ENCODE measurements around the gene FOXP4.
"Not testable (repeated sequence)": the region's sequence is repeated elsewhere in the genome, so short reads cannot be mapped to it uniquely, and the experiment has no call there.

The FOXP4 gene

GRCh38 chr6:41602864-41603608, 56.9 kb downstream of the FOXP4 start:
- peak; percentile 77 for DNase-seq

- no peak for DNase-seq
Measured at GRCh38 chr6:41604006-41604405, 57.8 kb downstream of the FOXP4 start.

DNA sequence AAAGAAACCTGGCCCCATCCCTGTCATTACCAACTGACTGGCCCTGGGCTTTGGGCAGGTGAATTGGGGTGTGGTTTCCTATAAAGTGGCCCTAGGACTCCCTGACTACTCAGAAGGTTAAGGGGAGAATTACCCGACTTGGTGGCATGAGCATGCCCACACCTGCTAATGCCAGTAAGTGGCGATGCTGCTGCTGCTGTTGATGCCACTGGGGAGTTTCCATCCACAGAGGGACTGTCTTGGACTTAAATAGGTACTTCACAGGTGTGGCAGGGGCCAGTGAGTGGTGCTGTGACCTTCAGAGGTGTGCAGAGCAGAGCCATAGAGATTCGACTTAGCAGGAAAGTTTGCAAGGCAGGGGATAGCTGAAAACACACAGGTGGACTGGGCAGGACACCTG, 59.5 kb downstream of the FOXP4 start:
- no peak for DNase-seq

GRCh38 chr6:41607036-41607435, 60.9 kb downstream of the FOXP4 start:
- no peak for DNase-seq

- DNase-seq: no peak
Measured at GRCh38 chr6:41607736-41608135, 61.6 kb downstream of the FOXP4 start.

DNA sequence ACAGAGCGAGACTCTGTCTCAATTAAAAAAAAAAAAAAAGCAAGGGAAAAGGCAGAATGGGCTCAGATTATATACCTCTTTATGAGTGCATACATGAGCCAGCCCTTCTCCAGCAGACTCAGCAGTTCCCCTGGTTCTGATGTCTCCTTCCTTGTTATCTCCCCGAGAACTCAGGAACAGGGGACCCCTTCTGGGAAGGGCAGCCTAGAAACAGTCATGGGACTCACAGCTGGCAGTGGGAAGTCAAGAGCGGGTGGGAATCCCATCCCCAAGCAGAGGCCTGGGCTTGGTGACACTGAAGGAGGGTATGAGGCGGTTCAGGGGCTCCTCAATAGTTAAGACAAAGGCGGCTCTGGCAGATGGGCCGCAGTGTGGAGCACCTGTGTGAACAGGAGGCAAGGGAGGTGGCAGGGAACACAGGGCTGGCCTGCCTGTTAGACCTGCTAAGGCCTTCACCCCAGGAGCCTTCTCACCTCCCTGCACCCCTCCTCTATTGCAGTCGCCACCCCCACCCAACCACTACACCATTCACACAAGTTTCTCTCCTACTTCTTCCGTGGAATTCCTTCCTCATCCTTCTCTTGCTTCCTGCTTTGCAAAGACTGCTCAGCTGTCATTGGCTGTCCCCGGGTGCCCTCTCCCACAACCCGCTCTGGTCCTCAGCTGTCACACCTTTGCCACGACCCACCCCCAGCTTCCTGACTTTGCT, 62.4 kb downstream of the FOXP4 start:
- no peak for DNase-seq

DNA sequence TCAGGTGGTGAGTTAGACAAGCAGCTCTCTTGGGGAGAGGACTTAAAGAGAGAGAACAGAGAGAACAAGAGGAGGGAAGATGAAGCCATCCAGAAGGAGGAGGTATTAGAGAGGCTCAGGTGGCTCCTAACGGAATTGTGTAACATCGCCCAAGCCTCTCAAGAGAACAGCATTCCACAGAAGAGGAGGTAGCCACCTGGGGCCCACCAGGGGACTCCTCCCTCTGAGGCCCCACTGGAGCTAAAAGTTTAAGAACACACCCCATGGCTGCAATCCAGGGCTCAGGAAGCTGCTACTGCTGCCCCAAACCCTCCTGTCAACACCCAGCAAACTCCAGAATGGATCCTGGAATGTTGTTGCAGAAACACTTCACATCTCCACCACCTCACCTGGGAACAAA, 68.5 kb downstream of the FOXP4 start:
- DNase-seq: no peak

- DNase-seq: no peak
Measured at GRCh38 chr6:41615311-41615710, 69.1 kb downstream of the FOXP4 start.

- DNase-seq: no peak
Measured at GRCh38 chr6:41618598-41618997, 72.4 kb downstream of the FOXP4 start.

DNA sequence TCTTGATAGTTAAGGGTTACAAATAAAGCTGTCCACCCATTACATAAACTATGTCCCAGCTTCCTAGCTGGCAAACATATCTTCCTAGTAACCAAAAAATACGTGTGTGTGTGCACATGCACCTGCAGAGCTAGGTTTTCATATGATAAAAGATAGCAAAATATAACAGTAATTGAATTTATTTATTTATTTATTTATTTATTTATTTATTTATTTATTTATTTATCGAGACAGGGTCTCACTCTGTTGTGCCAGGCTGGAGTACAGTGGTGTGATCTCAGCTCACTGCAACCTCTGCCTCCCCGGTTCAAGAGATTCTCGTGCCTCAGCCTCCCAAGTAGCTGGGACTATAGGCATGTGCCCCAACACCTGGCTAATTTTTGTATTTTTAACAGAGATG, 73.0 kb downstream of the FOXP4 start:
- not testable (repeated sequence) for DNase-seq

- DNase-seq: no peak
Measured at GRCh38 chr6:41621367-41621766, 75.2 kb downstream of the FOXP4 start.

GRCh38 chr6:41621802-41622201, 75.6 kb downstream of the FOXP4 start:
- DNase-seq: no peak

DNA sequence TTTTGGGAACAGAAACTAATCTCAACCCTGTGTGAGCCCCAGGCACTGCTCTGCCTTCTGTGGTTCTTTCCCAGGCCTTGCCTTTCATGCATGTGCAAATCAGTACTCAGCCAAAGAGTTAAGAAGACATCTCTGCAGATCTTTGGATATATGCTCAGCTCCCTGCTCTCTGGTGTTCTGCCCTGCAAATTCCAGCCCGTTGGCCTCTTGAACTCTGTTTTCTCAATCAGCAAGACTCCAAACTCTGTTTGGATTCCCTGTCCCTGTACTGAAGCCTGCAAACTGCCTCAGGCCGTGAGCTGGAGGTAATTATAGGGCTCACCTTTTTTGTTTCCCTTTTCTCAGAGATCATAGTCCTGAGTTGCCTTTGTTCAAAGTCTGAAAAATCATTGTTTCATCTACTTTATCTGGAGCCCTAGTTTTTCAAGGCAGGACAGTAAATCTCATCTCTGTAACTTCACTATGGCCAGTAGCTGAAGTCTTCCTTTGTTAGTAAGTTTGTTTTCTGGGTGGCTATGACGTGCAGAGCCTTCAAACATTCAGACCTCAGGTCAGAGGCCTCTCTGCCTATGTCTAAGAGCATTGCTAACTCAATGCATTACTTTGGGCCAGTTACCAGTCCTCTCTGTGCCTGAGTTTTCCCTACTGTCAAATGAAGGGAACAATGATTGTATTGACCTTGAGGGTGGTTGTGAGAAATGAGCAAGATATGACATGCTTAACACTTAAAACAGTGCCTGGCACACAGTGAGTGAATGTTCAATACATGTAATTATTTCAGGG, 76.2 kb downstream of the FOXP4 start:
- DNase-seq: no peak

DNA sequence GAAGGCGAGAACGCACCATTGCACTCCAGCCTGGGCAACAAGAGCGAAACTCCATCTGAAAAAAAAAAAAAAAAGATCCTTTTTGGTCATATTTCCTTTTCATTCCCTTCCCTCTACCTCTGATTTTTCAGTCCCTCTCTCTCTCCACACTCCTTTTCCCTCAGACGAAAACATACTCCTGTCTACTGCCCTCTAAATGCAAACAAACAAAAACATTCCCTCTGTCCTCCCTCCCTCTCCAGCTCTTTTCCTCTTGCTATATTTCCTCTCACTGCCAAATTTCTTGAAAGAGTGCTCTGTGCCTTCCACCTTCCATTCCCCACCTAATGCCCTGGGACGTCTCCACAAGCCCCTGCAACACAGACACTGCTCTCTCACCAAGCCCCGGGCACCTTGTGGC, 77.1 kb downstream of the FOXP4 start:
- no peak for DNase-seq

DNA sequence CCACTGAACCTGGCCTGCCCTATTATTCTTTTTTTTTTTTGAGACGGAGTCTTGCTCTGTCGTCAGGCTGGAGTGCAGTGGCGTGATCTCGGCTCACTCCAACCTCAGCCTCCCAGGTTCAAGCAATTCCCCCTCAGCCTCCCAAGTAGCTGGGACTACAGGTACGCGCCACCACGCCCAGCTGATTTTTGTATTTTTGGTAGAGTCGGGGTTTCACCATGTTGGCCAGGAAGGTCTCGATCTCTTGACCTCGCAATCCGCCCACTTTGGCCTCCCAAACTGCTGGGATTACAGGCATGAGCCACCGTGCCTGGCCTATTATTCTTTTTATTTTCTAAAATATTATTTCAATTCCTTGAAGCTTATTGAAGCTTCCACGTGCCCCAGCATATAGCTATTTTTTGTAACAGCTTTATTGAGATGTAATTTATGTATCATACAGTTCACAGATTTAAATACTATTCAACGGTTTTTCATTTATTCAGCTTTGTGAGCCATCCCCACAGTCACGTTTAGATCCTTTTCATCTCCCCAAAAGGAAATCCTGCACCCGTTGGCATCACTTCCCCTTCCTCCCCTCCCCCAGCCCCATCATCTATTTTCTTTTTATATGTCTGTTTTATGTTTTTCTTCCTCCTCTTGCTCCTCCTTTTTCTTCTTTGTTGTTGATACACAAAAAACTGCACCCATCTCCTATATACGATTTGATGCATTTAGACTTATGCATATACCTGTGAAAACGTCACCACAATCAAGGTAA, 78.6 kb downstream of the FOXP4 start:
- no peak for DNase-seq

- DNase-seq: no peak
Measured at GRCh38 chr6:41625442-41625841, 79.3 kb downstream of the FOXP4 start.

GRCh38 chr6:41626022-41626421, 79.8 kb downstream of the FOXP4 start:
- DNase-seq: no peak

DNA sequence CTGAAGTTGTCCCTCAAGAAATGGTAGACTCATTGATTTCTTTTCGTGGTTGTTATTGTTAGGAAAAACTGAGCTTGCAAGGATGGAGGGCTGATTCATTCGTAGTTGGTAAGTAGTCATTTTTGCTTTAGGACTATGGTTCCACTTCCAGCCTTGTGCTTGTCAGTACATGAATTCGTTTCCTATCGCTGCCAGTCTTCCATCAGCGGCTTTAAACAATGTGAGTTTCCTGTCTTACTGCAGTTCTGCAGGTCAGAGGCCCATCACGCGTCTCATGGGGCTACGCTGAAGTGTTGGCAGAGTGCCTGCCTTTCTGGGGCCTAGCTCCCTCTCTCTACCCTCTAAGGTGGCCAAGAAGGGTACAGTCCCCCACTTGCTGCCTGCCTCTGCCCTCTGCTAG, 80.7 kb downstream of the FOXP4 start:
- no peak for DNase-seq

- DNase-seq: no peak
Measured at GRCh38 chr6:41629128-41629527, 82.9 kb downstream of the FOXP4 start.

- DNase-seq: no peak
Measured at GRCh38 chr6:41630069-41630468, 83.9 kb downstream of the FOXP4 start.

- no peak for DNase-seq
Measured at GRCh38 chr6:41630946-41631345, 84.8 kb downstream of the FOXP4 start.

DNA sequence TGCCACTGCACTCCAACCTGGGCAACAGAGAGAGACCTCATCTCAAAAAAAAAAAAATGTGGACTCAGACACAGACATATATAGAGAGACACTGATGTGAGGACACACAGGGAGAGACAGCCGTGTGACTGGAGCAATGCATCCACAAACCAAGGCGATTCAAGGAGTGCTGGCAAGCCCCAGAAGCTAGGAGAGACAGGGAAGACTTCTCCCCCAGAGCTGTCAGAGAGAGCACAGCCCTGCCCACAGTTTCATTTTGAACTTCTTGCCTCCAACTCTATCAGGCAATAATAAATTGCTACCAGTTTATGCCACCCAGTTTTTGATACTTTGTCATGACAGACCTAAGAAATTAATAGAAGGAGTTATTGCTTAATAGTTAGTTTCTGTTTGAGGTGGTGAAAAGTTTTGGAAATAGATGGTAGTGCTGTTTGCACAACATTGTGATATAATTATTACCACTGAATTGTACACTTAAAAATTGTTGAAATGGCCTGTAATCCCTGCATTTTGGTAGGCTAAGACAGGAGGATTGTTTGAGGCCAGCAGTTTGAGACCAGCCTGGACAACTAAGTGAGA, 87.0 kb downstream of the FOXP4 start:
- DNase-seq: no peak

DNA sequence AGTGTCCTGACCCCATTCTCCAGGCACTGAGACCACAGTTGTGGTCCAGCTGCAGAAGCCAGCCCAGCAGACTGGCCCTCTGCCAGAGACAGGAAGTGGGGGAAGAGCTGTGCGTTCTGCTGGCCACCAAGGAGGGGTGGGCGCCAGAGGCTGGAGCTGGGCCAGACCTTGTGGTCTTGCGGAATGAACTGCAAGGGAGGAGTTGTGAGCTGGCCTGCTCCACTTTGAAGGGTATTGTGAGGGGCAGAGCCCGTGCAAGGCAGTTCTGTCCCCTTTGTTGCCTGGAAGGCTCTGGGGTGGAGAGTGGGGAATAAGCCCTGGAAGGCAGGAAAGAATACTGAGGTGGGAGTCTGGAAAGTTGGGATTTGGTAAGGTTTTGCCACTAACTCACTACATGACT, 88.5 kb downstream of the FOXP4 start:
- no peak for DNase-seq
